ENCODE data around the gene ANXA11.
"Not testable (repeated sequence)": the region's sequence is repeated elsewhere in the genome, so short reads cannot be mapped to it uniquely, and the experiment has no call there.

DNA sequence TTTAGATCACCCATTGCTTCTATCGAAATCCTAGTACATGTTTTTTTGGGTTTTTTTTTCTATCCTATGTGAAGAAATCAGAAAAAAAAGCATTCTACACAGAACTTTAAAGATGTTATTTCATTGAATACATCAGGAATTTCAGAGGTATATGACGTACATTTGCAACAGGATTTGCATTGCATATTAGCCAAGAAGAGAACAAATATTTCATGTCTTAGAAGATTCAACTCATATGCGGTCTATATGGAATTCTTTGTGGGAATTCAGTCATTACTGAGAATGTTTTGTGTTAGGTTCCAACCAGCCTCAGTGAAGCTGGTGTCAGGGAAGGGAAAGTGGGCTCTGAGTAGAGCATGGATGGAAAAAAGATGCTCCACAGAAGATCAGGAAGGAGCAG is 39.0 kb upstream of the ANXA11 start:
- TF ChIP-seq, protein P1, sequence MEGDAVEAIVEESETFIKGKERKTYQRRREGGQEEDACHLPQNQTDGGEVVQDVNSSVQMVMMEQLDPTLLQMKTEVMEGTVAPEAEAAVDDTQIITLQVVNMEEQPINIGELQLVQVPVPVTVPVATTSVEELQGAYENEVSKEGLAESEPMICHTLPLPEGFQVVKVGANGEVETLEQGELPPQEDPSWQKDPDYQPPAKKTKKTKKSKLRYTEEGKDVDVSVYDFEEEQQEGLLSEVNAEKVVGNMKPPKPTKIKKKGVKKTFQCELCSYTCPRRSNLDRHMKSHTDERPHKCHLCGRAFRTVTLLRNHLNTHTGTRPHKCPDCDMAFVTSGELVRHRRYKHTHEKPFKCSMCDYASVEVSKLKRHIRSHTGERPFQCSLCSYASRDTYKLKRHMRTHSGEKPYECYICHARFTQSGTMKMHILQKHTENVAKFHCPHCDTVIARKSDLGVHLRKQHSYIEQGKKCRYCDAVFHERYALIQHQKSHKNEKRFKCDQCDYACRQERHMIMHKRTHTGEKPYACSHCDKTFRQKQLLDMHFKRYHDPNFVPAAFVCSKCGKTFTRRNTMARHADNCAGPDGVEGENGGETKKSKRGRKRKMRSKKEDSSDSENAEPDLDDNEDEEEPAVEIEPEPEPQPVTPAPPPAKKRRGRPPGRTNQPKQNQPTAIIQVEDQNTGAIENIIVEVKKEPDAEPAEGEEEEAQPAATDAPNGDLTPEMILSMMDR (IDR thresholded peaks at IDR 0.05) = not testable (repeated sequence)
- TF ChIP-seq POLR2A (IDR thresholded peaks at IDR 0.05) = not testable (repeated sequence)
